ENCODE results near the gene ATF7IP. TPM values are rescaled to one million over a fixed set of nuclear protein-coding genes. Genes with fewer than 3 reads are reported as not detected.

The ATF7IP gene
- total RNA-seq, 1 experiment from 2014 or later: 25.4 TPM

GRCh38 chr12:14532152-14532551 is 166.7 kb downstream of the ATF7IP start:
- intact Hi-C loops (cut with micrococcal nuclease; ENCODE audit: unreplicated experiment): no loop called here
- POLR2A ChIA-PET: no interaction called here
- H3K27me3 ChIP-seq (ENCODE audit: control insufficient read depth, insufficient read depth, low read length): no peaks in the 10 kb centered on the region
- H3K27ac ChIP-seq (ENCODE audit: low read length): no peak overlapping the region
- ATAC-seq (no peak), DNase-seq (ENCODE audit: low read depth, low spot score) (no peak)
- H3K36me3 ChIP-seq (ENCODE audit: control insufficient read depth, insufficient read depth, low read length): no peaks in the 10 kb centered on the region
- no peaks in the 10 kb centered on the region for H3K4me1 ChIP-seq (ENCODE audit: control insufficient read depth, insufficient read depth, low read length)
- TF ChIP-seq REST (IDR thresholded peaks at IDR 0.05; ENCODE audit: insufficient read depth in 1 of 2, low read depth in 2 of 2, low read length in 1 of 2) (no peak), CTCF (IDR thresholded peaks at IDR 0.05) (no peak), TCF7L2 (IDR thresholded peaks at IDR 0.05; ENCODE audit: low read depth, low read length) (no peak), SIN3A (IDR thresholded peaks at IDR 0.05; ENCODE audit: borderline replicate concordance, insufficient read depth, low read depth, low read length) (no peak), POLR2AphosphoS5 (IDR thresholded peaks at IDR 0.05; ENCODE audit: low read depth, low read length) (no peak)
- H3K9me3 ChIP-seq (ENCODE audit: control insufficient read depth, insufficient read depth, low read depth, low read length): no peaks in the 10 kb centered on the region
- in situ Hi-C loops (cut with HindIII; ENCODE audit: low pct_unique_long_range_greater_than_20kb, low sequenced_read_pairs): no loop called here
- CTCF ChIA-PET: no interaction called here
- no peak overlapping the region for H3K4me3 ChIP-seq (ENCODE audit: low read depth in 2 of 2, low read length in 2 of 2)
- no TSS peak for BruUV-seq (replicated peaks)

- no peak overlapping the region for H3K27ac ChIP-seq (ENCODE audit: low read length)
- H3K4me3 ChIP-seq (ENCODE audit: low read depth in 2 of 2, low read length in 2 of 2): no peak overlapping the region
- BruUV-seq (replicated peaks): no TSS peak
- intact Hi-C loops (cut with micrococcal nuclease; ENCODE audit: unreplicated experiment): no loop called here
- in situ Hi-C loops (cut with HindIII; ENCODE audit: low pct_unique_long_range_greater_than_20kb, low sequenced_read_pairs): no loop called here
- TF ChIP-seq CTCF (IDR thresholded peaks at IDR 0.05) (no peak), TCF7L2 (IDR thresholded peaks at IDR 0.05; ENCODE audit: low read depth, low read length) (no peak), POLR2AphosphoS5 (IDR thresholded peaks at IDR 0.05; ENCODE audit: low read depth, low read length) (no peak), REST (IDR thresholded peaks at IDR 0.05; ENCODE audit: insufficient read depth in 1 of 2, low read depth in 2 of 2, low read length in 1 of 2) (no peak), SIN3A (IDR thresholded peaks at IDR 0.05; ENCODE audit: borderline replicate concordance, insufficient read depth, low read depth, low read length) (no peak)
- CTCF ChIA-PET: no interaction called here
- POLR2A ChIA-PET: no interaction called here
- no peaks in the 10 kb centered on the region for H3K27me3 ChIP-seq (ENCODE audit: control insufficient read depth, insufficient read depth, low read length)
- no peaks in the 10 kb centered on the region for H3K9me3 ChIP-seq (ENCODE audit: control insufficient read depth, insufficient read depth, low read depth, low read length)
- no peak for DNase-seq (ENCODE audit: low read depth, low spot score)
- no peaks in the 10 kb centered on the region for H3K4me1 ChIP-seq (ENCODE audit: control insufficient read depth, insufficient read depth, low read length)
- H3K36me3 ChIP-seq (ENCODE audit: control insufficient read depth, insufficient read depth, low read length): no peaks in the 10 kb centered on the region
- ATAC-seq: no peak
These were observed 171.6 kb downstream of the ATF7IP start for GRCh38 chr12:14537088-14537487.
